Activated T-cell treated with anti-CD3 and anti-CD28 coated beads, Interleukin-2, amount 50 U/mL, for 24 hours (primary cell): ENCODE results near the gene SIPA1L3.
A peak's percentile ranks its signal among the peaks of the same experiment; 100 is the strongest.
"Not testable (repeated sequence)": the region's sequence is repeated elsewhere in the genome, so short reads cannot be mapped to it uniquely, and the experiment has no call there.

Source experiments
- DNase-seq: peaks from one replicate; pipeline ENCODE4 v3.0.0-alpha.2; 2020
- H3K27ac Mint-ChIP-seq: 2 replicates; pipeline ENCODE4 v1.8.0; 2020; ENCODE audit warnings: mild to moderate bottlenecking, mixed read lengths
- H3K27me3 Mint-ChIP-seq: 2 replicates; pipeline ENCODE4 v1.8.0; 2020; ENCODE audit warnings: mixed read lengths
- H3K36me3 Mint-ChIP-seq: 2 replicates; pipeline ENCODE4 v1.8.0; 2020; ENCODE audit warnings: low read depth, mixed read lengths
- H3K4me1 Mint-ChIP-seq: 2 replicates; pipeline ENCODE4 v1.8.0; 2020; ENCODE audit warnings: low read depth, mixed read lengths
- H3K4me3 Mint-ChIP-seq: 2 replicates; pipeline ENCODE4 v1.8.0; 2020; ENCODE audit warnings: mild to moderate bottlenecking, moderate library complexity, mixed read lengths
- H3K9me3 Mint-ChIP-seq: 2 replicates; pipeline ENCODE4 v1.8.0; 2020; ENCODE audit warnings: mixed read lengths

SIPA1L3 gene

DNA sequence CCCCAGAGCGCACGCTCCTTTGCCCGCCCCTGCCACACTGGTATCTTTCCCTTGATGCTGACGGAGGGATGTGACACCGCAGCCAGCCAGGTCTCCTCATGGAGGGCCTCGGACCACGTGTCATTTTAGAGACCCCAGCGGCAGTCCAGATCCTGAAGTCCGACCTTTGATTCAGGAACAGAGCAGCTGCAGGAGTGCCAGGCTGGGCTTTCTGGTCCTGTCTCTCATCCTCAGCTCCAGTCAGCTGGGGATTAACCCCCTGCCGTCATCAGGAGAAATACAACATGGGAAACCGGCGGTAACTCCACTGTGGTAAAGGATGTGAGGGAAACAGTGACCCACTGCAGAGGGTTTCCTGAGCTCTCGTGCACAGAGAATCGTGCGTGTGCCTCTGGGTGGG lies 140.6 kb downstream of the SIPA1L3 start:
- Mint-ChIP-seq H3K27ac (peak overlapping the region; percentile 96), H3K36me3 (no peaks in the 10 kb centered on the region), H3K4me1 (peaks cover 52% of the 10 kb centered on the region), H3K27me3 (no peaks in the 10 kb centered on the region), H3K4me3 (no peak overlapping the region), H3K9me3 (no peaks in the 10 kb centered on the region)
- DNase-seq = peak; percentile 37

DNA sequence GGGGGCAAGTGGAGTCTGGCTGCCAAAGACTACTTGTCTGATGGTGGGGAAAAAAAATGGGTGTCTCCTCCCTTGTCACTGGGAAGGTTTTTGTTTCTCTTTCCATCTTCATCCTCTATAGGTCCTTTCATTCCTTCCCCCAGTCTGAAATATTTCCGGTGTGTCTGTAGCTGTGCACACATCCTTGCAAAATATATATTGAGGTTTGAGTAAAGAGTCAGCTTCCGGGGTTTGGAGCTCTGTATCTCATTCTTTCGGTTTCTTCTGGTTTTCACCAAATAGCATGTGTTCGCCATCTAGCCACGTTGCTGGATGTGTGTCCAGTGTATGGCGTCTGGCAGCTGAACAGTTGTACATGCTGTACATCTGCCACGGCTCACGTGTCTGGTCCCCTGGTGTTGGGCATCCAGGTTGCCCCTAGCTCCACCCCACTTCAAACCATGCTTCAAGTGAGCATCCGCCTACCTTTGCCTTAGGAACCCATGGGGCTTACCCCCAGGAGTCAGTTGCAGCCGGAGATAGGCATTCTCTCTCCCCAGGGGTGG lies 142.2 kb downstream of the SIPA1L3 start:
- peak overlapping the region; percentile 73 for H3K4me3 Mint-ChIP-seq
- H3K9me3 Mint-ChIP-seq = no peaks in the 10 kb centered on the region
- DNase-seq = peak; percentile 79
- H3K27ac Mint-ChIP-seq = peak overlapping the region; percentile 96
- peaks cover 52% of the 10 kb centered on the region for H3K4me1 Mint-ChIP-seq
- no peaks in the 10 kb centered on the region for H3K27me3 Mint-ChIP-seq
- no peaks in the 10 kb centered on the region for H3K36me3 Mint-ChIP-seq

GRCh38 chr19:38055010-38055409 lies 148.0 kb downstream of the SIPA1L3 start:
- Mint-ChIP-seq H3K27me3 (no peaks in the 10 kb centered on the region), H3K9me3 (no peaks in the 10 kb centered on the region), H3K27ac (no peak overlapping the region), H3K4me3 (no peak overlapping the region), H3K4me1 (peaks cover 22% of the 10 kb centered on the region), H3K36me3 (no peaks in the 10 kb centered on the region)
- no peak for DNase-seq

- DNase-seq = no peak
- Mint-ChIP-seq H3K27ac (no peak overlapping the region), H3K4me3 (no peak overlapping the region), H3K4me1 (peaks cover 23% of the 10 kb centered on the region), H3K9me3 (no peaks in the 10 kb centered on the region), H3K36me3 (no peaks in the 10 kb centered on the region), H3K27me3 (no peaks in the 10 kb centered on the region)
These were observed 148.9 kb downstream of the SIPA1L3 start for GRCh38 chr19:38055655-38056521.

- no peak overlapping the region for H3K4me3 Mint-ChIP-seq
These were observed 149.6 kb downstream of the SIPA1L3 start for GRCh38 chr19:38056646-38057045.

DNA sequence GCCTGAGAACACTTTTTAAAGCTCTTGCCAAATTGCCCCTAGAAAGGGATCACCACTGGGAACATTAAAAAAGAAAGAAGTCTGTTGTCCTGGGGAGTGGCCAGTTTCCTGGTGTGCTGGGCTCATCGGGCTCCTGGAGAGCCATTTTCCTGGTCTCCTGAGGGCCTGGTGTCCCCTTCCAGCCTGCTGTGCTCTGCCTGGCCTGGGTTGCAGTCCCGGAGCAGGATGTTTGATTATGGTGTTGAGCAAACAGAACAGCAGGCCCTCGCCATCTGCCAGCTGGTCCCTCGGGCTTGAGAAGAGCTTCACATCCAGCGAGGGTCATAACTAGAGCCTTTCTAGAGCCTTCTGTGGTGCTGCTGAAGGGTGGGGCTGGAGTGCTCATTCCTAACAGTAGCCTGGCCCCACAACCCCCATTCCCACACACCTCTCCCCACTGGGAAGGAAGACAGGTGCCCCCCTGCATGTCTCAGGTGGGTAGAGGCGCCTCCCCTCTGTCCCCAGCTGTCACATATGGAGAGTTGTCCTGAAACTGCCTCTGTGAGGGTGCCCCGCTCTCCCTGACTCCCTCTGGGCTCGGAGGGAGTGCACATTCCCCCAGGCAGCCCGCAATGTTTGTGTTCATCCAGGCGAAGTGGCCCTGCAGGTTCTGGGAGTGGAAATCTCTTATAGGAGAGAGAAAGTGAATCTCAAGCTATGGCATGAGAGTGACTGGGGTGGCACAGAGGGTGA lies 151.1 kb downstream of the SIPA1L3 start:
- no peaks in the 10 kb centered on the region for H3K9me3 Mint-ChIP-seq
- no peaks in the 10 kb centered on the region for H3K27me3 Mint-ChIP-seq
- no peak overlapping the region for H3K4me3 Mint-ChIP-seq
- H3K27ac Mint-ChIP-seq = no peak overlapping the region
- DNase-seq = no peak
- no peaks in the 10 kb centered on the region for H3K36me3 Mint-ChIP-seq
- H3K4me1 Mint-ChIP-seq = peaks cover 23% of the 10 kb centered on the region

More at GRCh38 chr19:38056646-38057045, 149.6 kb downstream of the SIPA1L3 start:
- H3K36me3 Mint-ChIP-seq = no peaks in the 10 kb centered on the region
- no peak for DNase-seq
- no peaks in the 10 kb centered on the region for H3K27me3 Mint-ChIP-seq
- H3K27ac Mint-ChIP-seq = no peak overlapping the region
- H3K9me3 Mint-ChIP-seq = no peaks in the 10 kb centered on the region
- H3K4me1 Mint-ChIP-seq = peaks cover 23% of the 10 kb centered on the region

DNA sequence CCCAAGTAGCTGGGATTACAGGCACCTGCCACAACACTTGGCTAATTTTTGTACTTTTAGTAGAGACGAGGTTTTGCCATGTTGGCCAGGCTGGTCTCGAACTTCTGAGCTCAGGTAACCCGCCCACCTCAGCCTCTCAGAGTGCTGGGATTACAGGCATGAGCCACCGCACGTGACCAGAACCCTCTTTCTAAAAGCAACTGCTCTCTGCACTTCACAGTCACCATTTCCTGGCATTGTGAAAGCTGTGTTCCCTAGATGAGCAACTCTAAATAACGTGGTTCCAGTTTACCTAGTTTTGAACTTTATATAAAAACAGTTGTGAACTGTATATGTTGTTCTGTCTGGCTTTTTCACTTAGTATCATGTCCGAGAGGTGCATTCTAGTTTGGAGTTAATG lies 152.9 kb downstream of the SIPA1L3 start:
- Mint-ChIP-seq H3K27ac (peak overlapping the region; percentile 68), H3K4me3 (no peak overlapping the region), H3K27me3 (no peaks in the 10 kb centered on the region), H3K4me1 (peaks cover 23% of the 10 kb centered on the region), H3K36me3 (no peaks in the 10 kb centered on the region), H3K9me3 (no peaks in the 10 kb centered on the region)
- DNase-seq = peak; percentile 48

GRCh38 chr19:38060331-38060730 lies 153.3 kb downstream of the SIPA1L3 start:
- Mint-ChIP-seq H3K4me1 (peaks cover 23% of the 10 kb centered on the region), H3K27ac (peak overlapping the region; percentile 68), H3K4me3 (no peak overlapping the region), H3K36me3 (no peaks in the 10 kb centered on the region), H3K9me3 (no peaks in the 10 kb centered on the region), H3K27me3 (no peaks in the 10 kb centered on the region)
- no peak for DNase-seq

DNA sequence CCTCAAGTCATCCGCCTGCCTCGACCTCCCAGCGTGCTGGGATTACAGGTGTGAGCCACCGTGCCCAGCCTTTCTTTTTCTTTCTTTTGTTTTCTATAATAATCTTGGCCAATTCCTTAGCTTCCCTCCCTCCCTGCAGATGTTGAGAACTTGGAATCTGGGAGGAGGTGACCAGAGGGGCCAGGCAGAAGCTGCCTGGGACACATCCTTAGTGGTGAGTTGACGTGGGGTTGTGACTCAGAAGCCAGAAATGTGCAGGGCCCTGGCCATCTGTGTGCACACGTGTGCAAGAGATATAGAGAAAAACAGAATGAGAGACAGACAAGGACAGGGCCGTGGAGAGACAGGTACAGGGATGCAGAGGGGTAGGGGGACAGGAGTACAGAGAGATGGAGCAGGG lies 154.3 kb downstream of the SIPA1L3 start:
- no peak overlapping the region for H3K27ac Mint-ChIP-seq
- no peaks in the 10 kb centered on the region for H3K27me3 Mint-ChIP-seq
- no peak for DNase-seq

GRCh38 chr19:38062959-38063761 lies 156.2 kb downstream of the SIPA1L3 start:
- H3K4me1 Mint-ChIP-seq = peaks cover 14% of the 10 kb centered on the region
- H3K4me3 Mint-ChIP-seq = no peak overlapping the region
- no peak overlapping the region for H3K27ac Mint-ChIP-seq
- no peak for DNase-seq
- H3K27me3 Mint-ChIP-seq = no peaks in the 10 kb centered on the region
- H3K36me3 Mint-ChIP-seq = no peaks in the 10 kb centered on the region
- no peaks in the 10 kb centered on the region for H3K9me3 Mint-ChIP-seq

More for the DNA sequence above, 154.3 kb downstream of the SIPA1L3 start:
- Mint-ChIP-seq H3K4me1 (peaks cover 17% of the 10 kb centered on the region), H3K4me3 (no peak overlapping the region), H3K36me3 (no peaks in the 10 kb centered on the region), H3K9me3 (no peaks in the 10 kb centered on the region)

- Mint-ChIP-seq H3K9me3 (no peaks in the 10 kb centered on the region), H3K36me3 (no peaks in the 10 kb centered on the region), H3K4me3 (no peak overlapping the region), H3K27me3 (no peaks in the 10 kb centered on the region), H3K4me1 (peaks cover 10% of the 10 kb centered on the region), H3K27ac (no peak overlapping the region)
- DNase-seq = no peak
These were observed 156.9 kb downstream of the SIPA1L3 start for GRCh38 chr19:38063928-38064327.

- Mint-ChIP-seq H3K4me1 (peaks cover 6% of the 10 kb centered on the region), H3K27ac (no peak overlapping the region), H3K27me3 (no peaks in the 10 kb centered on the region), H3K36me3 (no peaks in the 10 kb centered on the region), H3K9me3 (no peaks in the 10 kb centered on the region), H3K4me3 (no peak overlapping the region)
- no peak for DNase-seq
These were observed 157.8 kb downstream of the SIPA1L3 start for GRCh38 chr19:38064661-38065425.

GRCh38 chr19:38065775-38066174 lies 158.8 kb downstream of the SIPA1L3 start:
- H3K27me3 Mint-ChIP-seq, H3K4me1 Mint-ChIP-seq, H3K36me3 Mint-ChIP-seq, H3K4me3 Mint-ChIP-seq, H3K27ac Mint-ChIP-seq, DNase-seq, H3K9me3 Mint-ChIP-seq: not testable (repeated sequence)

DNA sequence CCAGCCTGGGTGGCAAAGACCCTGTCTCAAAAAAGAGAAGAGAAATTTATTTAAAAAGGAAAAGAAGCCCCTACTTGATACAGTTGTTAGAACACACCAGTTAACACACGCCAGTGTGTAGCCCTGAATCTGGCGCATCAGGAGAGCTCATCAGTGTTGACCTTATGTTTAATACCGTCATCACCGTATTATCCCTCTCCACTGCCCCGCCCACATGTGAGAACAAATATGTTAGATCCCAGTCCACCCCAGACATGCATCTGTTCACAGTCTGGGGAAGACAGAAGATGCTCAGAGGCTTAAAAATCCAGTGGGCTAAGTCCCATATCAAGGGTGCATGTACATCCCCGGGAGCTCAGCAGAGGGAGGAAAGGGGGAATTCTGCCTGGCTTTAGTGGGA lies 161.8 kb downstream of the SIPA1L3 start:
- Mint-ChIP-seq H3K4me1 (no peaks in the 10 kb centered on the region), H3K4me3 (no peak overlapping the region), H3K36me3 (peaks cover 5% of the 10 kb centered on the region), H3K9me3 (no peaks in the 10 kb centered on the region), H3K27ac (no peak overlapping the region), H3K27me3 (no peaks in the 10 kb centered on the region)
- DNase-seq = no peak
